ENCODE data around the gene MYH7. TPM values are rescaled to one million over a fixed set of nuclear protein-coding genes. Genes with fewer than 3 reads are reported as not detected.

Gene MYH7
- polyA plus RNA-seq, 1 donor (not counting 4 experiments of a cell fraction or from before 2014, with no cell fraction given), result not detected

- Histone ChIP-seq H3K4me2 (ENCODE audit: control insufficient read depth, extremely low read depth, insufficient read depth, low read depth, low read length) (no peak overlapping the region), H3K27me3 (ENCODE audit: control insufficient read depth, extremely low read depth, insufficient read depth, low read length) (peaks cover 4% of the 10 kb centered on the region), H3K9me3 (ENCODE audit: control insufficient read depth, low read depth, low read length) (no peaks in the 10 kb centered on the region), H3K9me1 (ENCODE audit: control insufficient read depth, extremely low read depth, insufficient read depth, low read length) (no peaks in the 10 kb centered on the region), H3K4me1 (ENCODE audit: control insufficient read depth, extremely low read depth, insufficient read depth, low read length) (no peaks in the 10 kb centered on the region), H3K9ac (ENCODE audit: control insufficient read depth, extremely low read depth, insufficient read depth, low read length) (no peak overlapping the region), H3K79me2 (ENCODE audit: control insufficient read depth, insufficient read depth, low read length) (no peaks in the 10 kb centered on the region), H3K27ac (ENCODE audit: control insufficient read depth, insufficient read depth, low read length) (no peak overlapping the region), H4K20me1 (ENCODE audit: control insufficient read depth, extremely low read depth, insufficient read depth, low read length) (no peaks in the 10 kb centered on the region), H3K36me3 (ENCODE audit: control insufficient read depth in 2 of 2, extremely low read depth in 1 of 2, insufficient read depth in 2 of 2, low read length in 2 of 2) (no peaks in the 10 kb centered on the region), H3K4me3 (ENCODE audit: control insufficient read depth in 2 of 3, extremely low read depth in 1 of 3, insufficient read depth in 2 of 3, low read depth in 1 of 3, low read length in 3 of 3) (no peak overlapping the region), H2AFZ (ENCODE audit: control insufficient read depth, low read length) (no peak overlapping the region)
- DNase-seq (ENCODE audit: low read depth, low spot score), result no peak
- TF ChIP-seq CTCF (optimal IDR thresholded peaks at IDR 0.05 in 1 of 3, IDR thresholded peaks at IDR 0.05 in 1 of 3, conservative IDR thresholded peaks at IDR 0.05 in 1 of 3; ENCODE audit: extremely low read depth in 1 of 3, insufficient read depth in 2 of 3, low read length in 3 of 3), result no peak
- no peak for FAIRE-seq
- dilution Hi-C loops (cut with MboI; ENCODE audit: extremely low pct_ligation_motif_present, low sequenced_read_pairs), result no loop called here
Observed at GRCh38 chr14:23438101-23438971, 2.9 kb upstream of the MYH7 start.

DNA sequence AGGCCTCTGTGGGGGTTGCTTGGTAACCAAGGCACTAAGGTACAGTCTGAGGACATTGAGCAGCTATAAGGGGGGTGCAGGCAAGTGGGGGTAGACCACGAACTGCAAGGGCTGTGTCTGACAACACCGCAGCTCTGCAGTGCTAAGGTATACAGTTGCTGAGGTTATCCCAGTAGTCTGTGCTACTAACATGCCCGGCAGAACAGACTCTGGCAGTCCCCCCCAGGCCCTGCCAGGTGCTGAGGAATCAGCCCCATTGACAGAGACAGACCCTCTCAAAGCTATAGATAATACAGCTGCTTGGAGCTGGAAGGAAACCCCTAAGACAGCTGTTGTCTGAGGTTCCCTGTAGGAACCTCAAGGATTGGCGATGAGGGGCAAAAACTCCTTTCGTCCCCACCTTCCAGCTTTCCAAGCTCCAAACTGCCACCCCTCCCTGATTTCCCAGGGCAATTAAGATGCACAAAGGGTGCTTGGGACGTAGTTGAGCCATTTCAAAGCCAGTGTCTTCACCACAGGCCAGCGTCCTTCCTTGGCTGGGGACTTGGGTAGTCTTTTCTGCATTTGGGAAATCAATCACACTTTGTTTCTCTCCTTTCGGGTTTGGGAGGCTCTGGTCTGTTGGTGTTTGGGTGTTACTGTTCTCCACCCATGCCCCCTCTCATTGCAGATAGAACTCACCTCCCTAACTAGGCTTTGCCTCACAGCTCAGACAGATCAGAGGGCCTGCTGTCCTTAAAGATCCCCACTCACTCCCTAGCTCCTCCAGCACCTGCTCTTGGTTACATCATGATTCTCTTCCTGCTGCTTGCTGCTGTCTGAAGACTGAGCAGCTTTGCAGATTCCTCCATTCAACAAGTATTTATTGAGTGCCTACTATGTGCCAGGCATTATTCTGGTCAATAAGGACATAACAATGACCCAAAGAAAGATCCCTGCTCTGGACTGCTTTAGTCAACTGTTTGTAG lies 2.0 kb upstream of the MYH7 start:
- H3K36me3 ChIP-seq (ENCODE audit: control insufficient read depth in 2 of 2, extremely low read depth in 1 of 2, insufficient read depth in 2 of 2, low read length in 2 of 2), result no peaks in the 10 kb centered on the region
- no peak overlapping the region for H3K4me3 ChIP-seq (ENCODE audit: control insufficient read depth in 2 of 3, extremely low read depth in 1 of 3, insufficient read depth in 2 of 3, low read depth in 1 of 3, low read length in 3 of 3)
- H3K79me2 ChIP-seq (ENCODE audit: control insufficient read depth, insufficient read depth, low read length), result no peaks in the 10 kb centered on the region
- peaks cover 4% of the 10 kb centered on the region for H3K27me3 ChIP-seq (ENCODE audit: control insufficient read depth, extremely low read depth, insufficient read depth, low read length)
- no peaks in the 10 kb centered on the region for H4K20me1 ChIP-seq (ENCODE audit: control insufficient read depth, extremely low read depth, insufficient read depth, low read length)
- H3K27ac ChIP-seq (ENCODE audit: control insufficient read depth, insufficient read depth, low read length), result no peak overlapping the region
- FAIRE-seq, result no peak
- TF ChIP-seq CTCF (optimal IDR thresholded peaks at IDR 0.05 in 1 of 3, IDR thresholded peaks at IDR 0.05 in 1 of 3, conservative IDR thresholded peaks at IDR 0.05 in 1 of 3; ENCODE audit: extremely low read depth in 1 of 3, insufficient read depth in 2 of 3, low read length in 3 of 3) (no peak), EZH2 (IDR thresholded peaks at IDR 0.05; ENCODE audit: low read length) (no peak)
- no peak overlapping the region for H2AFZ ChIP-seq (ENCODE audit: control insufficient read depth, low read length)
- H3K9ac ChIP-seq (ENCODE audit: control insufficient read depth, extremely low read depth, insufficient read depth, low read length), result no peak overlapping the region
- dilution Hi-C loops (cut with MboI; ENCODE audit: extremely low pct_ligation_motif_present, low sequenced_read_pairs), result no loop called here
- H3K9me1 ChIP-seq (ENCODE audit: control insufficient read depth, extremely low read depth, insufficient read depth, low read length), result no peaks in the 10 kb centered on the region
- no peaks in the 10 kb centered on the region for H3K9me3 ChIP-seq (ENCODE audit: control insufficient read depth, low read depth, low read length)
- no peak overlapping the region for H3K4me2 ChIP-seq (ENCODE audit: control insufficient read depth, extremely low read depth, insufficient read depth, low read depth, low read length)
- no peaks in the 10 kb centered on the region for H3K4me1 ChIP-seq (ENCODE audit: control insufficient read depth, extremely low read depth, insufficient read depth, low read length)
- no peak for DNase-seq (ENCODE audit: low read depth, low spot score)
